Natural killer cell (primary cell): Measurements from ENCODE around the gene MYH2. TPM values are rescaled to one million over a fixed set of nuclear protein-coding genes. Genes with fewer than 3 reads are reported as not detected.

ENCODE experiments used
- ATAC-seq, 3 donors: fragments of 150-1000 bp in 2 of 3; fragments of 200-7000 bp in 1 of 3; cut with Tn5 transposase; 1 replicate in 1 of 3; 2 replicates in 2 of 3; pipeline ENCODE4 v1.10.0; 2021; ENCODE audit warnings: mild to moderate bottlenecking in 2 of 3, moderate library complexity in 2 of 3
- DNase-seq, 2 donors: peaks; one replicate each; pipeline versions ENCODE4 v3.0.0 to v3.0.0-alpha.2; 2013 to 2021; ENCODE audit warnings: mixed read lengths in 1 of 2
- H3K27ac ChIP-seq: one replicate; pipeline ENCODE4 v1.5.1; 2013; ENCODE audit warnings: mild to moderate bottlenecking, low read length
- H3K27me3 ChIP-seq: one replicate; pipeline ENCODE4 v1.6.1; 2013; ENCODE audit warnings: low read length; ENCODE audit not compliant: control insufficient read depth, insufficient read depth
- H3K36me3 ChIP-seq: one replicate; pipeline ENCODE4 v1.6.1; 2013; ENCODE audit warnings: low read length; ENCODE audit not compliant: control insufficient read depth, insufficient read depth
- H3K4me1 ChIP-seq: one replicate; pipeline ENCODE4 v1.6.1; 2013; ENCODE audit warnings: low read length; ENCODE audit not compliant: control insufficient read depth, insufficient read depth
- H3K4me3 ChIP-seq: one replicate; pipeline ENCODE4 v1.5.1; 2013; ENCODE audit warnings: low read length
- H3K9me3 ChIP-seq: one replicate; pipeline ENCODE4 v1.6.1; 2013; ENCODE audit warnings: low read length; ENCODE audit not compliant: control insufficient read depth, insufficient read depth
- H3K27ac Mint-ChIP-seq, 2 donors: one replicate each; pipeline ENCODE4 v1.8.0; 2022; ENCODE audit warnings: mild to moderate bottlenecking in 2 of 2, mixed read lengths in 2 of 2, moderate library complexity in 1 of 2
- H3K27me3 Mint-ChIP-seq, 2 donors: one replicate each; pipeline ENCODE4 v1.8.0; 2022; ENCODE audit warnings: low read depth in 2 of 2, mixed read lengths in 2 of 2
- H3K36me3 Mint-ChIP-seq: one replicate; pipeline ENCODE4 v1.8.0; 2022; ENCODE audit warnings: mixed read lengths
- H3K4me1 Mint-ChIP-seq, 2 donors: one replicate each; pipeline ENCODE4 v1.8.0; 2022; ENCODE audit warnings: mixed read lengths in 2 of 2
- H3K4me3 Mint-ChIP-seq: one replicate; pipeline ENCODE4 v1.8.0; 2022; ENCODE audit warnings: mild to moderate bottlenecking, moderate library complexity, mixed read lengths
- H3K9me3 Mint-ChIP-seq, 2 donors: one replicate each; pipeline ENCODE4 v1.8.0; 2022; ENCODE audit warnings: mixed read lengths in 2 of 2
- WGBS: methylation state at CpG from one replicate; pipeline ENCODE4 v1.1.7; 2013; ENCODE audit warnings: missing lambda C conversion rate; ENCODE audit not compliant: insufficient coverage; 5-methylcytosine and 5-hydroxymethylcytosine counted together
- intact Hi-C: fragments of 100-400 bp; cut with micrococcal nuclease; formaldehyde crosslinking; loops from one replicate; pipeline ENCODE4 v1.14.2; 2022
- total RNA-seq, 4 donors: library from RNA; stranded (reverse); fragments of 120-200 nt in 1 of 4; gene quantifications; one replicate each; pipeline versions ENCODE4 v1.2.3 to v1.2.4, GENCODE V29; 2013 to 2022
- TF ChIP-seq, protein P1 (sequence below): fragments of 200-600 bp; IDR thresholded peaks from one replicate; pipeline ENCODE4 v1.8.0; 2022; ENCODE audit warnings: antibody characterized with exemption

Gene MYH2
- not detected for total RNA-seq
- total RNA-seq (2013): not detected

GRCh38 chr17:10549096-10549842 lies at the start of gene MYH2:
TSS of gene MYH2 (minus strand) at chr17:10549658. CDS start at chr17:10547920, 1,738 bp downstream.
- Histone ChIP-seq H3K36me3 (no peaks in the 10 kb centered on the region), H3K9me3 (no peaks in the 10 kb centered on the region), H3K27ac (no peak within 1 kb of the TSS), H3K4me3 (no peak within 1 kb of the TSS), H3K27me3 (no peaks in the 10 kb centered on the region), H3K4me1 (no peaks in the 10 kb centered on the region)
- DNase-seq (no peak), ATAC-seq (no peak)
- WGBS: 58% methylated on average over 9 of the region's 9 CpGs
- H3K4me3 Mint-ChIP-seq: no peak within 1 kb of the TSS
- intact Hi-C loops: no loop called here
- no peaks in the 10 kb centered on the region for H3K9me3 Mint-ChIP-seq
- no peak within 1 kb of the TSS for H3K27ac Mint-ChIP-seq
- H3K36me3 Mint-ChIP-seq: no peaks in the 10 kb centered on the region
- H3K27me3 Mint-ChIP-seq: peaks cover 8 to 28% of the 10 kb centered on the region in 2 donors
- H3K4me1 Mint-ChIP-seq: no peaks in the 10 kb centered on the region
- TF ChIP-seq, protein P1, sequence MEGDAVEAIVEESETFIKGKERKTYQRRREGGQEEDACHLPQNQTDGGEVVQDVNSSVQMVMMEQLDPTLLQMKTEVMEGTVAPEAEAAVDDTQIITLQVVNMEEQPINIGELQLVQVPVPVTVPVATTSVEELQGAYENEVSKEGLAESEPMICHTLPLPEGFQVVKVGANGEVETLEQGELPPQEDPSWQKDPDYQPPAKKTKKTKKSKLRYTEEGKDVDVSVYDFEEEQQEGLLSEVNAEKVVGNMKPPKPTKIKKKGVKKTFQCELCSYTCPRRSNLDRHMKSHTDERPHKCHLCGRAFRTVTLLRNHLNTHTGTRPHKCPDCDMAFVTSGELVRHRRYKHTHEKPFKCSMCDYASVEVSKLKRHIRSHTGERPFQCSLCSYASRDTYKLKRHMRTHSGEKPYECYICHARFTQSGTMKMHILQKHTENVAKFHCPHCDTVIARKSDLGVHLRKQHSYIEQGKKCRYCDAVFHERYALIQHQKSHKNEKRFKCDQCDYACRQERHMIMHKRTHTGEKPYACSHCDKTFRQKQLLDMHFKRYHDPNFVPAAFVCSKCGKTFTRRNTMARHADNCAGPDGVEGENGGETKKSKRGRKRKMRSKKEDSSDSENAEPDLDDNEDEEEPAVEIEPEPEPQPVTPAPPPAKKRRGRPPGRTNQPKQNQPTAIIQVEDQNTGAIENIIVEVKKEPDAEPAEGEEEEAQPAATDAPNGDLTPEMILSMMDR: no peak

DNA sequence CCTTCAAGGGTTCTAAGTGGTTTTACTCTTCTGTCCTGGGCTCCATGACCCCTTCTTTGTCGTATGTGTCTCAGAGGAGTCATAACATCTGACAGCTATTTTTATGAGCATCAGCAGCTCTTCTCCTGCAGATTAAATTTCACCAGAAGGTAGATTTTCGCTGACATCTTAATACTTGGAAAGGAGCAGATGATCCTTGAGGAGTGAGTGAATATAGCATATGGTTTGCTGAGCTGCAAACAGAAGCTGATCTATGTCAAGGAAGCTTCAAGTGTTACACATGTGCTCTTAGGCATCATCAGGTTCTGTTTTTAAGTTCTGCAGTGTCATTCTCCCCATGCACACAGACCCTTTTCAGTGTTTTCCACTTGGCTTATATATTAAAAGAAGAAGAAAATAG lies 49.2 kb upstream of the MYH2 start:
- no peak for DNase-seq
- WGBS: 66% methylated on average over 2 of the region's 2 CpGs
- no peaks in the 10 kb centered on the region for H3K27me3 ChIP-seq
- H3K27ac Mint-ChIP-seq: no peak overlapping the region
- TF ChIP-seq, protein P1: no peak
- no peaks in the 10 kb centered on the region for H3K36me3 ChIP-seq
- H3K4me3 ChIP-seq: no peak overlapping the region
- no peak overlapping the region for H3K4me3 Mint-ChIP-seq
- peaks cover 17 to 41% of the 10 kb centered on the region in 2 donors for H3K27me3 Mint-ChIP-seq
- H3K9me3 ChIP-seq: no peaks in the 10 kb centered on the region
- no peaks in the 10 kb centered on the region for H3K9me3 Mint-ChIP-seq
- ATAC-seq: no peak
- no peaks in the 10 kb centered on the region for H3K4me1 Mint-ChIP-seq
- H3K4me1 ChIP-seq: no peaks in the 10 kb centered on the region
- H3K36me3 Mint-ChIP-seq: no peaks in the 10 kb centered on the region
- no peak overlapping the region for H3K27ac ChIP-seq
- intact Hi-C loops: no loop called here

DNA sequence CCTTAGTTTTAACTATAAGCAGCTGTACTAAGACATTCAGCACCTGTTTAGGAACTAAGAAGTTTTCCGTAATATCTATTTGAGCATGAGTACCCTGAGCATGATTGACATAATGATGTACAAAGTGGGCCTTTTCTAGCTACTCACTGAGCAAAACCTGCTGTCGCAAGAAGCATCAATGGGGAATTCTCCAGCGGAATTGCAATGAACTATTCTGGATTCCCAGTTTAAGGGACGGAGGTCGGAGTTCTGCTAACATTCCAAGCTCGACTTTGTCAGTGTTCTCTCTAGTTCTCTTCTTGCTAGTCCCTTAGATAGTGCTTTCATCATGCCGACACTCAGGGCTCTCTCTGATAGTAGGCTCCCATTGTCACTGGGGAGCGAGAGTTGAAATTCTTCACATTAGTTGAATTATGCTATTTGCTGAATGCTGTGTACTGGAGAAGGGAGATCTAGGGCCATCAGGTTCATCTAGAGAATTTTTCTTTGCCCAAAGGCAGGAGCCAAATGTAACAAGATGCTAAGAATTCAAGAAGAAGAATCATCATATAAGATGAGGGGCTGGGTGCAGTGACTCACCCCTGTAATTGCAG lies 40.2 kb upstream of the MYH2 start:
- H3K27ac ChIP-seq: no peak overlapping the region
- intact Hi-C loops: no loop called here
- TF ChIP-seq, protein P1: no peak
- Mint-ChIP-seq H3K36me3 (no peaks in the 10 kb centered on the region), H3K4me3 (no peak overlapping the region), H3K27ac (no peak overlapping the region), H3K4me1 (no peaks in the 10 kb centered on the region), H3K27me3 (peaks cover 13 to 53% of the 10 kb centered on the region in 2 donors), H3K9me3 (no peaks in the 10 kb centered on the region)
- H3K36me3 ChIP-seq: no peaks in the 10 kb centered on the region
- 92% methylated on average over 8 of the region's 8 CpGs for WGBS
- no peaks in the 10 kb centered on the region for H3K4me1 ChIP-seq
- H3K27me3 ChIP-seq: no peaks in the 10 kb centered on the region
- no peak for ATAC-seq
- no peaks in the 10 kb centered on the region for H3K9me3 ChIP-seq
- no peak overlapping the region for H3K4me3 ChIP-seq
- DNase-seq: no peak
